Duodenal mucosa (tissue), 2 donors: ENCODE data around the gene GFOD1.
A peak's percentile ranks its signal among the peaks of the same experiment; 100 is the strongest.

Experiments
- H3K27ac ChIP-seq: one replicate; pipeline ENCODE4 v1.7.0; 2013; ENCODE audit warnings: low read depth, low read length
- H3K27me3 ChIP-seq, 2 donors: one replicate each; pipeline ENCODE4 v1.7.0; 2013; ENCODE audit warnings: low read length in 2 of 2, control low read depth in 1 of 2; ENCODE audit not compliant: insufficient read depth in 2 of 2, control insufficient read depth in 1 of 2
- H3K36me3 ChIP-seq, 2 donors: one replicate each; pipeline ENCODE4 v1.7.0; 2013; ENCODE audit warnings: low read length in 2 of 2, control low read depth in 1 of 2; ENCODE audit not compliant: insufficient read depth in 2 of 2, control insufficient read depth in 1 of 2
- H3K4me1 ChIP-seq, 2 donors: one replicate each; pipeline ENCODE4 v1.7.0; 2013; ENCODE audit warnings: low read length in 2 of 2, control low read depth in 1 of 2; ENCODE audit not compliant: insufficient read depth in 2 of 2, control insufficient read depth in 1 of 2
- H3K4me3 ChIP-seq, 2 donors: one replicate each; pipeline ENCODE4 v1.7.0; 2013; ENCODE audit warnings: low read length in 2 of 2, low read depth in 1 of 2
- H3K9ac ChIP-seq, 2 donors: one replicate each; pipeline ENCODE4 v1.7.0; 2013; ENCODE audit warnings: low read length in 2 of 2, low read depth in 1 of 2
- H3K9me3 ChIP-seq, 2 donors: one replicate each; pipeline ENCODE4 v1.7.0; 2013; ENCODE audit warnings: low read length in 2 of 2, control low read depth in 1 of 2; ENCODE audit not compliant: control insufficient read depth in 1 of 2

Gene GFOD1

GRCh38 chr6:13454286-13455221 lies 32.8 kb downstream of the GFOD1 start:
- Histone ChIP-seq H3K4me3 (peak overlapping the region in 1 of 2 donors; percentile 24), H3K36me3 (no peaks in the 10 kb centered on the region), H3K9me3 (no peaks in the 10 kb centered on the region), H3K4me1 (peaks cover 9 to 18% of the 10 kb centered on the region in 2 donors), H3K9ac (peak overlapping the region; percentile 4 to 18), H3K27me3 (no peaks in the 10 kb centered on the region), H3K27ac (no peak overlapping the region)

- Histone ChIP-seq H3K36me3 (no peaks in the 10 kb centered on the region), H3K4me3 (no peak overlapping the region), H3K4me1 (peaks cover 9 to 18% of the 10 kb centered on the region in 2 donors), H3K9me3 (no peaks in the 10 kb centered on the region), H3K27ac (peak overlapping the region; percentile 24), H3K9ac (peak overlapping the region in 1 of 2 donors; percentile 18), H3K27me3 (no peaks in the 10 kb centered on the region)
Measured at GRCh38 chr6:13453771-13454251, 33.6 kb downstream of the GFOD1 start.

GRCh38 chr6:13453153-13453552 lies 34.2 kb downstream of the GFOD1 start:
- no peak overlapping the region for H3K27ac ChIP-seq
- H3K4me1 ChIP-seq, result peaks cover 9 to 18% of the 10 kb centered on the region in 2 donors
- H3K9ac ChIP-seq, result no peak overlapping the region
- no peak overlapping the region for H3K4me3 ChIP-seq
- H3K27me3 ChIP-seq, result no peaks in the 10 kb centered on the region
- no peaks in the 10 kb centered on the region for H3K36me3 ChIP-seq
- no peaks in the 10 kb centered on the region for H3K9me3 ChIP-seq

DNA sequence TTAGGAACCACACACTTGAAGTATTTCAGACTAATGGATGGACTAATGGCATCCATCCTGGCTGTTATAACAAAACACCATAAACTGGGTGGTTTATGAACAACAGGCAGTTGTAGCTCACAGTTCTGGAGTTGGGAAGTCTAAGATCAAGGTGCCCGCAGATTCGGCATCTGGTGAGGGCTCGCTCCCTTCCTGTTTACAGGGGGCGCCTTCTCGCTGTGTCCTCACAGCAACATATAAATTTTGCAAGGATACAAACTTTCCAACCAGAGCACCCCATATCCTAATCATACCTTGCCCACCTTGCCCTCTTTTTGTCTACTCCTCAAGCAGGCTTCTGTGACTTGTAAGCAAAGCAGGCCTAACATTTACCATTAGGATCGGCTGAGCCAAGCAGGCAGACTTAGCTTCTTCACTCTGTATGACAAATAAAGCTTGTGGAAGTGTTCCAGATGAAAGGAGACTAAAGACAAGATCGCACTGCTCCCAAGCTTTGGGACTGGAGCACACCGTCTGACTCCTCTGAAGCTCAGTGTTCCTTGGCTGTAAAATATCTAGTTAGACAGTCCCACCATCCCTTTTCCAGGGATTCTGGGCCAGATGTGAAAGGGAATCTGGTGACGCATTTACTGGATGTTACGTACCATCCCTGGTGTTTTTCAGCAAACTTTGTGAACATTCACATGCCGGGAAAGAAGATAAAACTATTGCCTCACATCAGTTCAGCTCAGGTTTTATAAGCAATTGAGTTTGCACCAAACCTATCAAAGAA lies 34.9 kb downstream of the GFOD1 start:
- Histone ChIP-seq H3K27ac (no peak overlapping the region), H3K4me1 (peaks cover 9 to 18% of the 10 kb centered on the region in 2 donors), H3K9ac (no peak overlapping the region), H3K36me3 (no peaks in the 10 kb centered on the region), H3K27me3 (no peaks in the 10 kb centered on the region), H3K4me3 (no peak overlapping the region), H3K9me3 (no peaks in the 10 kb centered on the region)

DNA sequence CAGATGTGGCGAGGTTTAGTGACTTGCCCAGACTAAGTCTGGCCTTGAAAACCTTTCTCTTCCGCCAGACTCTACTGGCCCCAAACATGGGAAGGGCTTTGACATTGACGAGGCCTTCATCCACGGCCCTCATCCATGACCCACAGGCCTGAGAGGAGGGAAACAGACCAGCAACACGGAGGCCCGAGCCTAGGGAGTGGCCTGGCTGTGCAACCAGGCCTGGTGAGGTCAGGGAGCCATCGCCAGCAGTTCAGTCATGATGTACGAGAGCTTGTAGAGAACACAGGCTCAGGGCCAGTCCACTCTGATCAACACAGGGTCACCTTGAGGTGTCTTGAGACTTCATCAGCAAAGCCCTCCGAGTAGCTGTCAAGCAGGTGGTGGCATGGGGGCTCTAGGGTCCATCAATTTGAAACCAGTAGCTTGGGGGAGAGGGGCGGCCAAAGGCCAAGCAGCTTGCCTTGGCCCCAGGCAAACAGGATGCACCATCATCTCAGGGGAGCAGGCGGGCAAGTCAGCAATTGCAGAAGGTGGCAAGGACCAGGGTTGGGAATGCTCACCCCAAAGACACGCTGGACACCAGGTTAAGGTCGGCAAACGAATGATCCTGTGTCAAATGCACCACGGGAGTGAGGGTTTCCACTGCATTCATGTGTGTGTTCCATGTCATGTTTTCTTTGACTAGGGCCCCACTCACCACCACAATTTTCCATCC lies 36.1 kb downstream of the GFOD1 start:
- no peak overlapping the region for H3K4me3 ChIP-seq
- H3K27me3 ChIP-seq, result no peaks in the 10 kb centered on the region
- H3K9ac ChIP-seq, result no peak overlapping the region
- H3K4me1 ChIP-seq, result peaks cover 13 to 18% of the 10 kb centered on the region in 2 donors
- no peaks in the 10 kb centered on the region for H3K36me3 ChIP-seq
- H3K27ac ChIP-seq, result peak overlapping the region; percentile 16
- H3K9me3 ChIP-seq, result no peaks in the 10 kb centered on the region

- Histone ChIP-seq H3K27ac (peak overlapping the region; percentile 16), H3K4me3 (no peak overlapping the region), H3K9me3 (no peaks in the 10 kb centered on the region), H3K36me3 (no peaks in the 10 kb centered on the region), H3K4me1 (peaks cover 17 to 22% of the 10 kb centered on the region in 2 donors), H3K27me3 (no peaks in the 10 kb centered on the region), H3K9ac (no peak overlapping the region)
Measured at GRCh38 chr6:13450628-13451027, 36.8 kb downstream of the GFOD1 start.

DNA sequence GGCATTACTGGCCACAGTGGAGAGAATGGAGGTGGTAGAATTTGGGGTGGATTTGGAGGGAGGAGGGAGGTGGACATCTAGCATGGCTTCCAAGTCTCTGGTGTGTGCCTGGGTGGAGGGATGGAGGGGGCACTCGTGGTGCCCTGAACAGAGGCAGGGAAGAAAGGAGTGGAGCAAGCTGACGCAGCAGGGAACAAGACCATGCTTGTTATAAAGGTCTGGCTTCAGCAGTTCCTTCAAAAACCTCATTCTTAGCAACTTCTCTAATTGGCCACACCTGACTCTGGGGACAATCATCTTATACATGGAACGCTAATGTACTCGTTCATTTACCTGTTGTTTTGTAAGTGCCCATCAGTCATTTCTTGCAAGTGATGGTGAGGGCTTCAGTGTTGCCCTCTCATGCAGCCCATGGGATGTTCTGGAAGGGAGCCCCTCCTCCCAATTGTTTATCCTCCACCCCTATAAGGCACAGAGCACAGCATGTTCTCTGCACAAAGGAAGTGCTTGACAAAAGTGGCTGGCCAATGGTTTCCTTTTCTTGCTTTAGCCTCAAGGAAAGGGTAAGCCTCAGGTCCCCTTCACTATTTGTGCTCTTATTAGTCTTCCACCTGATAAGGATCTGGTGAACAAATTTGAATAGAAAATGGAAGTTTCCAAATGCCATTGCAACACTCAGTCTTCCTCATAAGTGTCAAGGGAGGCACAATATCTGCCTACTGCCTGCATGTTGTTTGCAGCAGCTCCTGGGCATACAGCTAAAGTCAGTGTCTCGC lies 39.3 kb downstream of the GFOD1 start:
- no peaks in the 10 kb centered on the region for H3K36me3 ChIP-seq
- H3K9me3 ChIP-seq, result no peaks in the 10 kb centered on the region
- no peaks in the 10 kb centered on the region for H3K27me3 ChIP-seq
- peak overlapping the region in 1 of 2 donors; percentile 16 for H3K9ac ChIP-seq
- no peak overlapping the region for H3K4me3 ChIP-seq
- H3K4me1 ChIP-seq, result peaks cover 13 to 15% of the 10 kb centered on the region in 2 donors
- H3K27ac ChIP-seq, result no peak overlapping the region

GRCh38 chr6:13446381-13446780 lies 41.0 kb downstream of the GFOD1 start:
- H3K27me3 ChIP-seq, result no peaks in the 10 kb centered on the region
- H3K9ac ChIP-seq, result peak overlapping the region in 1 of 2 donors; percentile 6
- H3K4me1 ChIP-seq, result peaks cover 13 to 15% of the 10 kb centered on the region in 2 donors
- no peaks in the 10 kb centered on the region for H3K36me3 ChIP-seq
- H3K27ac ChIP-seq, result peak overlapping the region; percentile 26
- no peaks in the 10 kb centered on the region for H3K9me3 ChIP-seq
- no peak overlapping the region for H3K4me3 ChIP-seq

DNA sequence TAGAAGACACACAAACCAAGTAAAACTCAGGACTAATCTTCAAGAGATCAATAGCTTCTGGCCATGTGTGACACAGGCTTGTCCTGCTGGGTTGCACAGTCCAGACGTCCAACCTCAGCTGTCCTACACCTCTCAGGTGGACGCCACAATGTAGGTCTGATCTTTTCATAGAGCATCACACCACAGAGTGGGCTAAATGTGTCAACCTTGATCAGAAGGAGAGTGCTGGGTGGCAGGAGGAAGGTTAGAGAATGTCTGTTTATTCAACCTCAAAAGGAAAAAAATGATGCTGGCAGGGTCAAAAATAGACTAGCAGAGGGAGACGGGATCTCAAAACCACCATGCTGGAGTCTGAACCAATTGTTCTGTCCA lies 41.7 kb downstream of the GFOD1 start:
- peaks cover 13 to 15% of the 10 kb centered on the region in 2 donors for H3K4me1 ChIP-seq
- no peak overlapping the region for H3K27ac ChIP-seq
- H3K36me3 ChIP-seq, result no peaks in the 10 kb centered on the region
- no peaks in the 10 kb centered on the region for H3K9me3 ChIP-seq
- H3K27me3 ChIP-seq, result no peaks in the 10 kb centered on the region
- H3K9ac ChIP-seq, result no peak overlapping the region
- no peak overlapping the region for H3K4me3 ChIP-seq
